Measurements from ENCODE around the gene PSORS1C2. TPM values are rescaled to one million over a fixed set of nuclear protein-coding genes. Genes with fewer than 3 reads are reported as not detected.
"Not testable (repeated sequence)": the region's sequence is repeated elsewhere in the genome, so short reads cannot be mapped to it uniquely, and the experiment has no call there.

The PSORS1C2 gene
- total RNA-seq, 1 experiment from 2014 or later, result not detected

- DNase-seq (ENCODE audit: extremely low read depth, low read depth), result no peak
Measured at GRCh38 chr6:31168606-31169005, 29.7 kb upstream of the PSORS1C2 start.

DNA sequence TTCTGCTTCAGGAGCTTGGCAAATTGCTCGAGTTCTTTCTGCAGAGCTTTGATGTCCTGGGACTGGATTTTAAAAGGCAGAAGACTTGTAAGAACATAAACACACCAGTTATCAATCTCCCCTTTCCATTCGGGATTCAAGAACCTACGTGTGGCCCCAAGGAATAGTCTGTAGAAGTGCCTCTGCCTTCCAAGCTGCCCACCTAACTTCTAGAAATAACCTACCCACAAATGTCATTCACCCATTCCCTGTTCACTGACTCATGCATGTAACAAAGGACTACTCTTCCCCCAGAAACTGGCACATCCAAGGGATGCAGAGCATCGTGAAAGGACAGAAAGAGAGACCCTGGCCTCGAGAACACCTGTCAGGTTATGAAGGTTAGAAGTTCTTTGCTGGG is 27.1 kb upstream of the PSORS1C2 start:
- DNase-seq (ENCODE audit: extremely low read depth, low read depth), result no peak

DNA sequence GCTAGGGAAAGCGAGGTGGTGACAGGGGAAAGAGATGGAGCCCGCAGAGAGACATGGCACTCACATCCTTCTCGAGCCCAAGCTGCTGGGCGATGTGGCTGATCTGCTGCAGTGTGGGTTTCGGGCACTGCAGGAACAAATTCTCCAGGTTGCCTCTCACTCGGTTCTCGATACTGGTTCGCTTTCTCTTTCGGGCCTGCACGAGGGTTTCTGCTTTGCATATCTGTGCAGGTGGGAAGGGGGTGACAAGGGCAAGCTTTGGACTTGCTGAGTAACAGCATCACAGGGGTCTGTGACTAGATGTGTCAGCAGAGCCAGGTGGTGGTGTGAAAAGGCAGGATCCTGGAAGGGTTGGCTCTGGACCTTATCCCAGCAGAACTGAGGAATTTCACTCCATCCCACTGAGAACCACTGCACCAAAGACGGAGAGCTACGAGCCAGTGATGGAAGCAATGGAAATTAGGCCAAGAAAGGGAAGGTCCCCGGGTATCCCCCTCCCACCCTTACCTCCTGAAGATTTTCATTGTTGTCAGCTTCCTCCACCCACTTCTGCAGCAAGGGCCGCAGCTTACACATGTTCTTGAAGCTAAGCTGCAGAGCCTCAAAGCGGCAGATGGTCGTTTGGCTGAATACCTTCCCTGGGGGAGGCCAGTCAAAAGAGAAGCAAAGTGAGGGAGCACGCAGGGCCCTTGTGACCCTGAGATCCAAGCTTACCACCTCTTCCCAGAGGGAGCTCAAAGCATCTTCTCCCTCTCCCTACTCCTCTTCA is 26.4 kb upstream of the PSORS1C2 start:
- DNase-seq (ENCODE audit: extremely low read depth, low read depth), result not testable (repeated sequence)

DNA sequence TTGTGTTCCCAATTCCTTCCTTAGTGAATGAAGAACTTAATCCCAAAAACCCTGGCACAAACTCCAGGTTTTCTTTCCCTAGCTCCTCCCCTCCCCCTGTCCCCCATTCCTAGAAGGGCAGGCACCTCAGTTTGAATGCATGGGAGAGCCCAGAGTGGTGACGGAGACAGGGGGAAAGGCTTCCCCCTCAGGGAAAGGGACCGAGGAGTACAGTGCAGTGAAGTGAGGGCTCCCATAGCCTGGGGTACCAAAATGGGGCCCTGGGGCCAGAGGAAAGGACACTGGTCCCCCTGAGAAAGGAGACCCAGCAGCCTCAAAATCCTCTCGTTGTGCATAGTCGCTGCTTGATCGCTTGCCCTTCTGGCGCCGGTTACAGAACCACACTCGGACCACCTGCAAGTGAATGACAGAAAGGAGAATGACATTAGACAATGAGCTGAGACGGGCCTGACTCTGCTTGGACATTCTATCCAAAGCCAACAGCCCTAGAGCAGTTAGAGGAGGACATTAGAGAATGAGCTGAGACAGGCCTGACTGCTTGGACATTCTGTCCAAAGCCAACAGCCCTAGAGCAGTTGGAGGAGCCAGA is 25.7 kb upstream of the PSORS1C2 start:
- DNase-seq (ENCODE audit: extremely low read depth, low read depth), result not testable (repeated sequence)

DNA sequence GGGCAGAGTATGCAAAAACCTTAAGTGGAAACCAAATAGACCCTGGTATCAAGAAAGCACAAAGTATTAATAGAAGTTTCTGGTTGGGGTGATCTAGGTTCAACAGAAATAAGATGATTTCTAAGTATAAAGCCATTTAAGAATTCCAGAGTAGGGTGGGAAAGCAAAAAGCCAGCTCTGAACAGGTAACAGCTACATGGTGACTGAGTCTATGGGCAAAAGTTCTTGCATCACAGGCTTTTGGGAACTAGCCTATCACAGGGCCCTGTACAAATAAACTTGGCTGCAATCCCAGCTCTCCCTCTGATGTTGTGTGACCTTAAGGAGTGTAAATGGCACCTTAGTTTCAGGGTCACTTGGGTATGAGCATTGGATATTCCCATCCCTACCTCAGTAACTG is 25.1 kb upstream of the PSORS1C2 start:
- DNase-seq (ENCODE audit: extremely low read depth, low read depth), result no peak

GRCh38 chr6:31162463-31163165 is 23.7 kb upstream of the PSORS1C2 start:
- no peak for DNase-seq (ENCODE audit: extremely low read depth, low read depth)

DNA sequence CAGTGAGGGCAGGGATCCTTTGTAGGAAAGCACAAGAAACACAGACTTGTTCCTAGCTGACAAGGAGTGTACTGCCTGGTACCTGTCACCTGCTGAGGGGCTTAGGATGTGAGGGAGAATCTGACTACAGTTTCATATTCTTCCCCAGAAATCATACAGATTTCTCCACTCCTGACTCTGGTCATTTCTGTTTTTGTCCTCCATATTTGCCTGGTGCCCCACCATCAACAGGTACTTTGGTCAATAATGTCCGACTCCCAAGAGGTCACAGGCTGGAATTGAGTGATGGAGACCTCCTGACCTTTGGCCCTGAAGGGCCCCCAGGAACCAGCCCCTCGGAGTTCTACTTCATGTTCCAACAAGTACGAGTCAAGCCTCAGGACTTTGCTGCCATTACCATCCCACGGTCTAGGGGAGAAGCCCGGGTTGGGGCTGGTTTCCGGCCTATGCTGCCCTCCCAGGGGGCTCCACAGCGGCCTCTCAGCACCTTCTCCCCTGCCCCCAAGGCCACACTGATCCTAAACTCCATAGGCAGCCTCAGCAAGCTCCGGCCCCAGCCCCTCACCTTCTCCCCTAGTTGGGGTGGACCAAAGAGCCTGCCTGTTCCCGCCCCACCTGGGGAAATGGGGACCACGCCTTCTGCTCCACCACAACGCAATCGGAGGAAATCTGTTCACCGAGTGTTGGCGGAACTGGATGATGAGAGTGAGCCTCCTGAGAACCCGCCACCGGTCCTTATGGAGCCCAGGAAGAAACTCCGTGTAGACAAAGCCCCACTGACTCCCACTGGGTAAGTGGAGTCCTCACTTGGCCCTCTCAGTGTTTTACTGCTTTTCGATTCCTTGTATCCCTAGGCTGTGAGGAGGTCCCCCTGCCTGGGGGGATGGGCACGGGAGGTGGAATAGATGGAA is 22.6 kb upstream of the PSORS1C2 start:
- no peak for DNase-seq (ENCODE audit: extremely low read depth, low read depth)

- no peak for DNase-seq (ENCODE audit: extremely low read depth, low read depth)
Measured at GRCh38 chr6:31158863-31159855, 20.3 kb upstream of the PSORS1C2 start.

- peak; percentile 97 for DNase-seq (ENCODE audit: extremely low read depth, low read depth)
Measured at GRCh38 chr6:31158140-31158862, 19.4 kb upstream of the PSORS1C2 start, which contains the start of gene TCF19. Gene TCF19 (plus strand): TSS chr6:31158589. CDS start chr6:31159470, 881 bp downstream.

DNA sequence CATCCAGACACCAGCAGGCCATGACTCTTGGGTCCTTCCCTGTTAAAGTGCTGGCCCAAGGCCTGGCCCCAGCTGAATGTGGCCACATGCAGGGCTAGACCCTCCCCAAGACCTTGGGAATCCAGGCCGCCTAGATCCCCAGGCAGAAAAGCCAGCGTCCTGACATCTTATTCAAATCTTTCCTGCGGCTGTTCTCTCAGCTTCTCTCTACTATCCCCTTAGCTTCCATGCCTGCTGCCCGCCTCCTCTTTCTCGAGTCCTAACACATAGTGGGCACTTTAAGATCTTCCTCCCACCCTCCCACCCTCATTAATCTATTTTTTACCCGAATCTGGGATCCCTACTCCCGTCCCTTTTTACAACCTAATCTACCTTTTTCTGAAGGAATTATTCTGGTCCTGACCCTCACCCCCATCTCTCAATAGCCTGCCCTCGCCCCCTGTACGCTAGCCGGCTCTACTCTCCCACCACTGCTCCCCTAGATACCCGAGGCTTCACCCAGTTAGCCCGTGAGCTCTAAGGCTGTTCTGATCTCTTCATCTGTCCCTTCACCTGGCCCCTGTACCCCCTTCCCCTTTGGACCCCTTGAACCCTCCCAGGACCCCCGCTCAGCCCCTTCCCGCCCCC is 18.8 kb upstream of the PSORS1C2 start, which contains the start of gene CCHCR1:
CCHCR1 (minus strand) TSS at position 290 of the 627 bp plus-strand sequence; CDS start at position 88, 202 bp downstream.
- no peak for DNase-seq (ENCODE audit: extremely low read depth, low read depth)

DNA sequence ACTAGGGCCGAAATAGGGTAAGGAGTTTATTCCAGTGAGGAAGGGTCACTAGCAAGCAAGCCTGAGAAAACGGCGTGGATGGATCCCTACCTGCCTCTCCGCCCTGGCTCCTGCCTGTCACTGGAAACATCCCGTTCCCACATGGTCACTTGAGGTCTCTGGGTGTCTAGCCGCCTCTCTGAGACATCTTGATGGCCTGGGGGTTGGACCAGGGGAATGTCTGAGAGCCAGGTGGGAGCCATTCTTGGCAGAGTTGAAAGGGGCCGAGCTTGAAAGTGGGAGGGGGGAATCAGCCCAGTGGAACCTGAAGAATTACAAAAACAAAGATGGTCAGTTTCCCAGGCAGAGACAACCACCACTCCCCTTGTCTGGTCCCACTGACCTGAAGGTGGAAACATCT is 17.8 kb upstream of the PSORS1C2 start:
- DNase-seq (ENCODE audit: extremely low read depth, low read depth), result no peak

- DNase-seq (ENCODE audit: extremely low read depth, low read depth), result no peak
Measured at GRCh38 chr6:31154436-31154835, 15.6 kb upstream of the PSORS1C2 start.

DNA sequence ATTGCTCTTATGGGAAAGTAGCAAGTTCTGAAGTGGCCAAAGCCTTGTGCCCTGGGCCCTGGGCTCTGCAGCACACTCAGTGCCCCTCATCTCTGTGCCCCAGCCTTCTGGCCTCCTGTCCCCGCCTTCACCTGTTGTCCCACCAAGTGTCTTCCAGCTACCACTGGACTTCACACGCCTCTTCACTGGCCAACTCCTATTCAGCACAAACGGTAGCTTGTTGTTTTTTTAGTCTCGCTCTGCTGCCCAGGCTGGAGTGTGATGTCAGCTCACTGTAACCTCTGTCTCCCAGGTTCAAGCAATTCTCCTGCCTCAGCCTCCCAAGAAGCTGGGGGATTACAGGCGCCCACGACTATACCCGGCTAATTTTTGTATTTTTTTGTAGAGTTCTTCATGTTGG is 13.9 kb upstream of the PSORS1C2 start:
- no peak for DNase-seq (ENCODE audit: extremely low read depth, low read depth)

DNA sequence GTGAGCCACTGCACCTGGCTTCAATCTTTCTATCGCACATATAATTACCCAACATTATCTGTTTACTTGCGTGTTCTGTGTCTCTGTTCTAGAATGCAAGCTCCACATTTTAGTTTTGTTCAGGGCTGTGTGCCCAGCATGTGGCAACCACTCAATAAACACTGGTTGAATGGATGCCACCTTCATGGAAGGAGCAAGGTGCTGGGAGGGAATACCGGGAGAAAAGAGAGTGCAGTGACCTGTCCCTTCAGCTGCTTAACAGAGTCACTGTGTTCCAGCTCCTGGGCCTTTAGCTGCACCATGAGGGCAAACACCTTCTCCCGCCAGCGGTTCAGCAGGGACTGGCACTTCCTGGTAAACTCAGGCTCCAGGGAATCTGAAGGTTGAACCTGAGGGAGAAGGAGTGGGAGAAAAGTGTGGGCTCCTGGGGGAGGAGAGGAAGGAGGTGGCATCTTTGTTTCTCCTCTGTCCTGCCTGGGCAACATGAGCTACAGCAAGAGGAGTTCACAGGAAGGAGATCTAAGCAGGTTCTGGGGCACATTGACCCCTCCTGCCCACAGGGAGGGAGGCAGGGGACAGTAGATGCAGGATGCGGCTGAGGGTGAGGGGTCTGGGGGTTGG is 11.1 kb upstream of the PSORS1C2 start:
- DNase-seq (ENCODE audit: extremely low read depth, low read depth), result no peak

GRCh38 chr6:31145386-31145785 is 6.5 kb upstream of the PSORS1C2 start:
- DNase-seq (ENCODE audit: extremely low read depth, low read depth), result no peak

GRCh38 chr6:31144970-31145340 is 6.1 kb upstream of the PSORS1C2 start:
- no peak for DNase-seq (ENCODE audit: extremely low read depth, low read depth)

DNA sequence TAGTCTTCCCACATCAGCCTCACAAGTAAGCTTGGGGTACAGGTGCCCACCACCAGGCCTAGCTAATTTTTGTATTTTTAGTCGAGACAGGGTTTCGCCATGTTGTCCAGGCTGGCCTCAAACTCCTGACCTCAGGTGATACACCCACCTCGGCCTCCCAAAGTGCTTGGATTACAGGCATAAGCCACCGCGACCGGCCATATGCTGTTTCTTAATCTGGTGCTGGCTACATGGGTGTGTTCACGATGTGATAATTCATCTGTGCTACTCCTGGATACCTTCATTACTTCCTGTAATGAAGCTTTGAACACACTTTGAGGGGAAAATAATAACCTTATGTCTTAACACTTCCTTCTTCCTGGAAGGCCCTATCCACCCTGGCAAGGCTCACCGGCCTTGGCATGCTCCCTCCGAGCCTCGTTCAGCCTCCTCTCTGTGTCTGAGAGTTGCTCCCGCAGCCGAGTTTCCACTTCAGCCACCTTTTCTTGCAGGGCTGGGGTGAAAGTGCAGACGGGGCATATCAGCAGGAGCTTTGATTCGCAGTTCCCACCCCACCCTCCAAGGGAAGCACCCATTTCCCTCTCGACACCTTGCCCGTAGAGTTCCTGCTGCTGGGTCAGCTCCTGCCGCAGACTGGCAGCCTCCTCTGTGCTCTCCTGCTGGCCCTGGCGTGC is 5.6 kb upstream of the PSORS1C2 start:
- DNase-seq (ENCODE audit: extremely low read depth, low read depth), result no peak
